DND-41 (cell line): ENCODE results near the gene C15orf61.

Source experiments
- ATAC-seq: fragments of 200-7000 bp; cut with Tn5 transposase; 3 replicates; pipeline ENCODE4 v1.9.1; 2021; ENCODE audit warnings: low read depth; ENCODE audit not compliant: insufficient read depth
- DNase-seq: peaks from one replicate; pipeline ENCODE4 v3.0.0-alpha.2; 2020
- H2AFZ ChIP-seq: 2 replicates; pipeline ENCODE4 v1.6.0; 2012; ENCODE audit warnings: low read depth, low read length
- H3K27ac ChIP-seq: 2 replicates; pipeline ENCODE4 v1.5.1; 2012; ENCODE audit warnings: low read length, inconsistent platforms
- H3K27me3 ChIP-seq: fragments of 200-600 bp; sonication (generic); 2 replicates; pipeline ENCODE4 v1.6.0; 2012; ENCODE audit warnings: low read length, mild to moderate bottlenecking, inconsistent platforms; ENCODE audit not compliant: insufficient read depth, poor library complexity
- H3K36me3 ChIP-seq: 2 replicates; pipeline ENCODE4 v1.5.1; 2012; ENCODE audit warnings: low read length, inconsistent platforms; ENCODE audit not compliant: insufficient read depth
- H3K4me1 ChIP-seq: 2 replicates; pipeline ENCODE4 v1.5.1; 2012; ENCODE audit warnings: mild to moderate bottlenecking, low read length; ENCODE audit not compliant: insufficient read depth
- H3K4me2 ChIP-seq: 2 replicates; pipeline ENCODE4 v1.6.0; 2012; ENCODE audit warnings: mild to moderate bottlenecking, moderate library complexity, low read length, inconsistent platforms; ENCODE audit not compliant: insufficient read depth
- H3K4me3 ChIP-seq, 2 experiments: fragments of 200-600 bp in 1 of 2; shearing (Covaris generic) in 1 of 2; 2 replicates each; pipeline ENCODE4 v1.5.1; 2012 to 2016; ENCODE audit warnings: inconsistent platforms in 2 of 2, low read length in 2 of 2, mild to moderate bottlenecking in 2 of 2, low read depth in 1 of 2, moderate library complexity in 1 of 2
- H3K79me2 ChIP-seq: 2 replicates; pipeline ENCODE4 v1.6.0; 2012; ENCODE audit warnings: low read length, inconsistent platforms; ENCODE audit not compliant: insufficient read depth
- H3K9ac ChIP-seq: 2 replicates; pipeline ENCODE4 v1.6.0; 2012; ENCODE audit warnings: low read depth, mild to moderate bottlenecking, inconsistent platforms, low read length, moderate library complexity
- H3K9me3 ChIP-seq: 2 replicates; pipeline ENCODE4 v1.5.1; 2012; ENCODE audit warnings: low read length, moderate library complexity, mild to moderate bottlenecking, inconsistent platforms; ENCODE audit not compliant: insufficient read depth, severe bottlenecking
- H4K20me1 ChIP-seq: 2 replicates; pipeline ENCODE4 v1.6.0; 2012; ENCODE audit warnings: low read length; ENCODE audit not compliant: insufficient read depth
- EZH2 ChIP-seq: IDR thresholded peaks from 3 replicates; pipeline ENCODE4 v1.6.1; 2012; ENCODE audit warnings: borderline replicate concordance, low read depth, mild to moderate bottlenecking, moderate library complexity, low read length, inconsistent platforms; ENCODE audit not compliant: severe bottlenecking
- TF ChIP-seq, protein P1 (sequence below): IDR thresholded peaks from 2 replicates; pipeline ENCODE4 v1.5.1; 2012; ENCODE audit warnings: borderline replicate concordance, low read length, moderate library complexity, mild to moderate bottlenecking; ENCODE audit not compliant: poor library complexity, severe bottlenecking; ENCODE audit errors: extremely low read depth

The C15orf61 gene

DNA sequence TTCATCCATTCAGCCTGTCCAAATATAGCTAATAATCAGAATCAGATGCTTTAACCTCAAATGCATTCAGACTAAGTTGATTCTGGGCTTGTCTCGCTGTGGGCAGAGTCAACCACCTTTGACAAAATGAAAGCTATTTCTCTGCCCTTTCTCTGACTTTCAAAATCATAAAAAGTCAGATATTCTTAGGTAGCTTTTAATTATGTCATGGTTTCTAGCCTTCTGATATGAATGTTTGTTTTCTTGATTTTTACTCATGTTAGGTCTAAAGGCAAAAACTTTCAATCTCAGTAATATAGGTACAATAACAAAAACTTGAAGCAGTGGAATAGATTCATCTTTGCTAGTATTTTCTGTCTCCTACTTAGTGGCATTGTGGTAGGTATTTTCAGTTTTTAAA is 25.3 kb upstream of the C15orf61 start:
- Histone ChIP-seq H3K9ac (no peak overlapping the region), H3K27ac (no peak overlapping the region), H3K4me1 (no peaks in the 10 kb centered on the region), H2AFZ (no peak overlapping the region), H3K4me3 (no peak overlapping the region), H3K36me3 (no peaks in the 10 kb centered on the region), H4K20me1 (no peaks in the 10 kb centered on the region), H3K9me3 (no peaks in the 10 kb centered on the region), H3K79me2 (no peaks in the 10 kb centered on the region), H3K27me3 (no peaks in the 10 kb centered on the region), H3K4me2 (no peak overlapping the region)
- no peak for ATAC-seq
- DNase-seq: no peak
- TF ChIP-seq EZH2: no peak
- TF ChIP-seq, protein P1, sequence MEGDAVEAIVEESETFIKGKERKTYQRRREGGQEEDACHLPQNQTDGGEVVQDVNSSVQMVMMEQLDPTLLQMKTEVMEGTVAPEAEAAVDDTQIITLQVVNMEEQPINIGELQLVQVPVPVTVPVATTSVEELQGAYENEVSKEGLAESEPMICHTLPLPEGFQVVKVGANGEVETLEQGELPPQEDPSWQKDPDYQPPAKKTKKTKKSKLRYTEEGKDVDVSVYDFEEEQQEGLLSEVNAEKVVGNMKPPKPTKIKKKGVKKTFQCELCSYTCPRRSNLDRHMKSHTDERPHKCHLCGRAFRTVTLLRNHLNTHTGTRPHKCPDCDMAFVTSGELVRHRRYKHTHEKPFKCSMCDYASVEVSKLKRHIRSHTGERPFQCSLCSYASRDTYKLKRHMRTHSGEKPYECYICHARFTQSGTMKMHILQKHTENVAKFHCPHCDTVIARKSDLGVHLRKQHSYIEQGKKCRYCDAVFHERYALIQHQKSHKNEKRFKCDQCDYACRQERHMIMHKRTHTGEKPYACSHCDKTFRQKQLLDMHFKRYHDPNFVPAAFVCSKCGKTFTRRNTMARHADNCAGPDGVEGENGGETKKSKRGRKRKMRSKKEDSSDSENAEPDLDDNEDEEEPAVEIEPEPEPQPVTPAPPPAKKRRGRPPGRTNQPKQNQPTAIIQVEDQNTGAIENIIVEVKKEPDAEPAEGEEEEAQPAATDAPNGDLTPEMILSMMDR: no peak

DNA sequence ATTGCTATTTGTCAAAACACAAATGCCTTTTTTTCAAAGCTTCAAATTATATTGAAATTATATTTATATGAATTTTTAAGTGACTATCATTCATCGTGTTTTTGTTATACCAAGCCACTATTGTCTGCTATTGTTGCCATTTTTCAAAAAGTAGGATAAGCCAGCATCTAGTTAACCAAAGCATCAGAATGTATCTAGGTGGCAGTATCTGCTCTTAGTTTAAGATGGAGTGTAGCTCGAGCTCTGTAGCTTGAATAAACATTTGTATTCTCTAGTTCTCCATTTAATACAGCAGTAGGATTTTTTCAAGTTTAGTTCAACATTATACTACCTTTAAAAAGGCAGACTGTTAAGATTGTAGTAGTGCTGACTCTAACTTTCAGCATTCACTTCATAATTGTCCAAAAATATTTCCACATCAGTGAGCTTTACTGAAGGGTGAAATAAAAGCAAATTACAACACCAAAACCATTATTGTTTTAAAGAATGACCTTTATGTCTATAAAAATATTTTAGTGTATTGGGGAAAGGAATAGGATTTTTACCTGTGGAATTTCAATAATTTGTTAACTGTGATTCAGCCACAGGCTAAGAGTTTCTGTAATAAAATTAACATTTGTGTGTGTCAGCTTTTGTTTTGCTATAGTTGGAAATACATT is 19.6 kb upstream of the C15orf61 start:
- no peak overlapping the region for H3K4me2 ChIP-seq
- DNase-seq (no peak), ATAC-seq (no peak)
- H3K79me2 ChIP-seq: no peaks in the 10 kb centered on the region
- H3K27me3 ChIP-seq: no peaks in the 10 kb centered on the region
- no peaks in the 10 kb centered on the region for H3K4me1 ChIP-seq
- H4K20me1 ChIP-seq: no peaks in the 10 kb centered on the region
- H3K4me3 ChIP-seq: no peak overlapping the region
- H2AFZ ChIP-seq: no peak overlapping the region
- H3K27ac ChIP-seq: no peak overlapping the region
- TF ChIP-seq, protein P1: peak; percentile 27
- no peak for TF ChIP-seq EZH2
- H3K9me3 ChIP-seq: no peaks in the 10 kb centered on the region
- H3K9ac ChIP-seq: no peak overlapping the region
- H3K36me3 ChIP-seq: no peaks in the 10 kb centered on the region

DNA sequence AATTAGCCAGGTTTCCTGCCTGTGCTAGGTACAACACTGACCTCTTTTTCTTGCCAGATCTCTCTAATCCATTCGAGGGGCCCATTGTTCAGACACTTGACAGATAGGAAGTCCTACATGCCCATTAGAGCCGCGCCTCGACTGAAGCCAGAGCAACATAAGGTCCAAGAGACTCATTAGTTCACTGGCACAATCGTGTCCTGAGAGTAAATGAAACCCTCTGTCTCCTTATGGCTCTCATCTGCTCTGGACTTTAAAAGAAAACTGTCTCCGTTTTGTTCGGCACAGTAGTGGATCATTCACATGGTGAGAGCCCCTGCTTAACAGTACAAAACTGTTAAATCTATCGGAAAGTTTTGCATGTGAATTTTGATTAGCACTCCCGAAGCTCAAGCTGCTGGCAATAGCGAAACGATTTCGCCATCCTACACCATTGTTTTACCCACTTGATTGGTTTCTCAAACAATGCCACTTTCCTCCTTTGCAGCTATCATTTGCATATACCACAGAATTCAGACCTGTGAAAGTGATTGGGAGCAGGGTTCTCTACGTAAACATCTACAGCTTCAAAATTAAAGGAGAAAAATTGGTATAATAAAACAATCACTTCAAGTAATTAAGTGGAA is 19.0 kb upstream of the C15orf61 start:
- Histone ChIP-seq H3K9me3 (no peaks in the 10 kb centered on the region), H4K20me1 (no peaks in the 10 kb centered on the region), H3K27ac (no peak overlapping the region), H3K9ac (no peak overlapping the region), H3K4me2 (no peak overlapping the region), H2AFZ (no peak overlapping the region), H3K4me1 (no peaks in the 10 kb centered on the region), H3K79me2 (no peaks in the 10 kb centered on the region), H3K27me3 (no peaks in the 10 kb centered on the region), H3K4me3 (no peak overlapping the region), H3K36me3 (no peaks in the 10 kb centered on the region)
- DNase-seq (no peak), ATAC-seq (no peak)
- TF ChIP-seq EZH2: no peak
- TF ChIP-seq, protein P1: no peak
